ENCODE measurements around the gene WIPF1. TPM values are rescaled to one million over a fixed set of nuclear protein-coding genes. Genes with fewer than 3 reads are reported as not detected.

WIPF1 gene
- total RNA-seq: 2.7 TPM

GRCh38 chr2:174597345-174598047 lies at the start of gene WIPF1:
Gene WIPF1, minus strand, starts transcription at chr2:174597804. Its CDS starts 12,231 bp downstream, at chr2:174585573.
- DNase-seq: no peak

- no peak for DNase-seq
These were observed 47.7 kb upstream of the WIPF1 start for GRCh38 chr2:174645296-174645695.

GRCh38 chr2:174644406-174644805 lies 46.8 kb upstream of the WIPF1 start:
- DNase-seq: no peak

GRCh38 chr2:174643356-174643755 lies 45.8 kb upstream of the WIPF1 start:
- DNase-seq: no peak

- DNase-seq: no peak
These were observed 43.6 kb upstream of the WIPF1 start for GRCh38 chr2:174641168-174641567.

GRCh38 chr2:174636987-174637386 lies 39.4 kb upstream of the WIPF1 start:
- DNase-seq: no peak

- no peak for DNase-seq
These were observed 38.3 kb upstream of the WIPF1 start for GRCh38 chr2:174635776-174636404.

- no peak for DNase-seq
These were observed 37.5 kb upstream of the WIPF1 start for GRCh38 chr2:174635015-174635593.

GRCh38 chr2:174634130-174635014 lies 36.8 kb upstream of the WIPF1 start:
- no peak for DNase-seq

- DNase-seq: no peak
These were observed 36.0 kb upstream of the WIPF1 start for GRCh38 chr2:174633623-174633930.

GRCh38 chr2:174632841-174633622 lies 35.4 kb upstream of the WIPF1 start:
- DNase-seq: no peak

GRCh38 chr2:174631009-174631981 lies 33.7 kb upstream of the WIPF1 start:
- no peak for DNase-seq

- DNase-seq: no peak
These were observed 32.5 kb upstream of the WIPF1 start for GRCh38 chr2:174630107-174630506.

GRCh38 chr2:174629506-174629905 lies 31.9 kb upstream of the WIPF1 start:
- no peak for DNase-seq

GRCh38 chr2:174628528-174629169 lies 31.0 kb upstream of the WIPF1 start:
- no peak for DNase-seq

- DNase-seq: no peak
These were observed 29.6 kb upstream of the WIPF1 start for GRCh38 chr2:174627216-174627615.

- DNase-seq: no peak
These were observed 27.4 kb upstream of the WIPF1 start for GRCh38 chr2:174624895-174625430.

- DNase-seq: no peak
These were observed 26.1 kb upstream of the WIPF1 start for GRCh38 chr2:174623690-174624089.

- no peak for DNase-seq
These were observed 25.6 kb upstream of the WIPF1 start for GRCh38 chr2:174623106-174623637.

- DNase-seq: no peak
These were observed 23.7 kb upstream of the WIPF1 start for GRCh38 chr2:174621323-174621722.

Measured in occipital lobe (tissue), 2 donors.